Gastrocnemius medialis (tissue), 4 donors: ENCODE measurements around the gene PTPRM. TPM values are rescaled to one million over a fixed set of nuclear protein-coding genes. Genes with fewer than 3 reads are reported as not detected.

Experiments
- ATAC-seq, 2 donors: fragments of 150-250 bp; one replicate each; pipeline ENCODE4 v1.9.1; 2016
- DNase-seq, 2 donors: peaks; one replicate each; pipeline ENCODE4 v3.0.0-alpha.2; 2019
- H3K27ac ChIP-seq, 4 donors: fragments of 200-600 bp; sonication (generic); 1 replicate in 1 of 4; 2 replicates in 3 of 4; pipeline ENCODE4 v1.5.1; 2016 to 2018; ENCODE audit warnings: mild to moderate bottlenecking in 2 of 4, moderate library complexity in 1 of 4
- H3K27me3 ChIP-seq, 3 donors: fragments of 200-600 bp; sonication (generic) in 2 of 3; 1 replicate in 1 of 3; 2 replicates in 2 of 3; pipeline versions ENCODE4 v1.5.1 to v1.6.0; 2016 to 2019; ENCODE audit warnings: mild to moderate bottlenecking in 1 of 3, moderate library complexity in 1 of 3
- H3K36me3 ChIP-seq, 2 donors: fragments of 200-600 bp; sonication (generic) in 1 of 2; one replicate each; pipeline ENCODE4 v1.5.1; 2017 to 2018
- H3K4me1 ChIP-seq, 2 donors: fragments of 200-600 bp; sonication (generic) in 1 of 2; one replicate each; pipeline ENCODE4 v1.5.1; 2016 to 2017; ENCODE audit warnings: mild to moderate bottlenecking in 2 of 2
- H3K4me3 ChIP-seq, 4 donors: fragments of 200-600 bp; sonication (generic) in 3 of 4; 1 replicate in 1 of 4; 2 replicates in 3 of 4; pipeline ENCODE4 v1.5.1; 2016 to 2019; ENCODE audit warnings: mild to moderate bottlenecking in 2 of 4
- H3K9me3 ChIP-seq, 3 donors: fragments of 200-600 bp; sonication (generic) in 2 of 3; 1 replicate in 1 of 3; 2 replicates in 2 of 3; pipeline ENCODE4 v1.5.1; 2016 to 2019
- CTCF ChIP-seq, 5 experiments: fragments of 450-650 bp in 3 of 5; fragments of 200-600 bp in 2 of 5; sonication (generic) in 2 of 5; IDR thresholded peaks in 4 of 5; conservative IDR thresholded peaks in 1 of 5; 1 replicate in 4 of 5; 2 replicates in 1 of 5; pipeline ENCODE4 v1.5.1; 2016 to 2019; ENCODE audit warnings: antibody characterized with exemption in 5 of 5, mild to moderate bottlenecking in 3 of 5, moderate library complexity in 3 of 5
- POLR2A ChIP-seq, 2 donors: fragments of 450-650 bp; IDR thresholded peaks; one replicate each; pipeline ENCODE4 v1.6.1; 2017; ENCODE audit warnings: antibody characterized with exemption in 2 of 2, mild to moderate bottlenecking in 2 of 2, moderate library complexity in 2 of 2
- in situ Hi-C, 4 donors: fragments of 200-750 bp; cut with MboI; loops; one replicate each; pipeline versions ENCODE4 v1.15.0 to v1.8.0; 2017; ENCODE audit warnings: low sequenced_read_pairs in 4 of 4
- intact Hi-C: fragments of 100-400 bp; cut with DNase I; formaldehyde crosslinking; loops from one replicate; pipeline ENCODE4 v1.15.1; 2023; ENCODE audit warnings: low total_unique reads
- total RNA-seq, 4 donors: library from RNA; depleted of rRNA; stranded (reverse); fragments of >200 nt; gene quantifications; one replicate each; pipeline versions ENCODE4 v1.1.0 to v1.2.3, GENCODE V29; 2016

PTPRM gene
- total RNA-seq, 4 donors from 2014 or later: 52.6 to 79.3 (median 63.8) TPM

GRCh38 chr18:8069708-8070107 is 502.6 kb downstream of the PTPRM start:
- H3K9me3 ChIP-seq: no peaks in the 10 kb centered on the region
- H3K27me3 ChIP-seq: no peaks in the 10 kb centered on the region
- peaks cover 11 to 19% of the 10 kb centered on the region in 2 donors for H3K4me1 ChIP-seq
- DNase-seq: peak; percentile 18
- no peaks in the 10 kb centered on the region for H3K36me3 ChIP-seq
- no peak overlapping the region for H3K4me3 ChIP-seq
- ATAC-seq: peak; percentile 78 to 93
- TF ChIP-seq POLR2A (IDR thresholded peaks at IDR 0.05) (no peak), CTCF (IDR thresholded peaks at IDR 0.05 in 4 of 5, conservative IDR thresholded peaks at IDR 0.05 in 1 of 5) (no peak)
- intact Hi-C loops: no loop called here
- in situ Hi-C loops: no loop called here
- peak overlapping the region; percentile 14 to 71 (median 42) for H3K27ac ChIP-seq

- no peaks in the 10 kb centered on the region for H3K9me3 ChIP-seq
- no peaks in the 10 kb centered on the region for H3K27me3 ChIP-seq
- peaks cover 3 to 21% of the 10 kb centered on the region in 2 donors for H3K4me1 ChIP-seq
- no peak for ATAC-seq
- H3K27ac ChIP-seq: no peak overlapping the region
- intact Hi-C loops: no loop called here
- H3K36me3 ChIP-seq: no peaks in the 10 kb centered on the region
- DNase-seq: no peak
- no peak overlapping the region for H3K4me3 ChIP-seq
- TF ChIP-seq POLR2A (IDR thresholded peaks at IDR 0.05) (no peak), CTCF (IDR thresholded peaks at IDR 0.05 in 4 of 5, conservative IDR thresholded peaks at IDR 0.05 in 1 of 5) (no peak)
- in situ Hi-C loops: no loop called here
These were observed 506.1 kb downstream of the PTPRM start for GRCh38 chr18:8073167-8073566.

GRCh38 chr18:8080092-8080491 is 513.0 kb downstream of the PTPRM start:
- intact Hi-C loops (loop anchor here (10.0 kb wide), 1 partner anchor 285 kb away; no protein-coding TSS in a partner anchor), in situ Hi-C loops (loop anchor here in 1 of 4 donors (10.0 kb wide), 1 partner anchor 305 kb away; no protein-coding TSS in a partner anchor)
- Histone ChIP-seq H3K27me3 (no peaks in the 10 kb centered on the region), H3K4me1 (peaks cover 0 to 5% of the 10 kb centered on the region in 2 donors), H3K27ac (no peak overlapping the region), H3K4me3 (no peak overlapping the region), H3K9me3 (no peaks in the 10 kb centered on the region), H3K36me3 (no peaks in the 10 kb centered on the region)
- ATAC-seq (no peak), DNase-seq (no peak)
- TF ChIP-seq CTCF (IDR thresholded peaks at IDR 0.05 in 4 of 5, conservative IDR thresholded peaks at IDR 0.05 in 1 of 5) (no peak), POLR2A (IDR thresholded peaks at IDR 0.05) (no peak)

GRCh38 chr18:8081267-8081666 is 514.2 kb downstream of the PTPRM start:
- no peaks in the 10 kb centered on the region for H3K27me3 ChIP-seq
- DNase-seq: no peak
- in situ Hi-C loops (loop anchor here in 1 of 4 donors (10.0 kb wide), 1 partner anchor 304 kb away; no protein-coding TSS in a partner anchor), intact Hi-C loops (loop anchor here (10.0 kb wide), 1 partner anchor 284 kb away; no protein-coding TSS in a partner anchor)
- TF ChIP-seq POLR2A (IDR thresholded peaks at IDR 0.05) (no peak), CTCF (IDR thresholded peaks at IDR 0.05 in 4 of 5, conservative IDR thresholded peaks at IDR 0.05 in 1 of 5) (no peak)
- H3K4me3 ChIP-seq: no peak overlapping the region
- H3K4me1 ChIP-seq: peaks cover 0 to 5% of the 10 kb centered on the region in 2 donors
- H3K9me3 ChIP-seq: no peaks in the 10 kb centered on the region
- H3K36me3 ChIP-seq: no peaks in the 10 kb centered on the region
- no peak for ATAC-seq
- H3K27ac ChIP-seq: peak overlapping the region in 1 of 4 donors; percentile 3
